Measurements from ENCODE around the gene SMARCC2.
"Not testable (repeated sequence)": the region's sequence is repeated elsewhere in the genome, so short reads cannot be mapped to it uniquely, and the experiment has no call there.

SMARCC2 gene

DNA sequence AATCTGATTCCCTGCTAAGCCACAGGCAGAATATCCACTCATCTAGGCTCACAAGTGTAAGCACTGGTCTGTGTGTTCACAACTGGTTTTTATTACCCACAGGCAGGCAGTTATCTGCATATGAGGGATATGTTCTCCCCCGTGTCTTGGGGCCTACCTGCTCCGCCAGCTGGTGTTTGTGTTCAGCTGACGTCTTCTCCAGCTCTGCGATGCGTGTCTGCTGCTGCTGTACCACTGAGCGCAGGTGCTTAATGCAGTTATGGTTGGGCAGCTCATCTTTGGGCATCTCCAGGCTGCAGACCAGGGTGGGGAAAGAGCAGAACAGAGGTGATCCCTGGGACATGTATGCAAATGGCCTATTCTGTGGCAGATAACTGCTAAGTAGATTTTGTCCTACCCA, 18.7 kb upstream of the SMARCC2 start:
- DNase-seq (ENCODE audit: low spot score): no peak

DNA sequence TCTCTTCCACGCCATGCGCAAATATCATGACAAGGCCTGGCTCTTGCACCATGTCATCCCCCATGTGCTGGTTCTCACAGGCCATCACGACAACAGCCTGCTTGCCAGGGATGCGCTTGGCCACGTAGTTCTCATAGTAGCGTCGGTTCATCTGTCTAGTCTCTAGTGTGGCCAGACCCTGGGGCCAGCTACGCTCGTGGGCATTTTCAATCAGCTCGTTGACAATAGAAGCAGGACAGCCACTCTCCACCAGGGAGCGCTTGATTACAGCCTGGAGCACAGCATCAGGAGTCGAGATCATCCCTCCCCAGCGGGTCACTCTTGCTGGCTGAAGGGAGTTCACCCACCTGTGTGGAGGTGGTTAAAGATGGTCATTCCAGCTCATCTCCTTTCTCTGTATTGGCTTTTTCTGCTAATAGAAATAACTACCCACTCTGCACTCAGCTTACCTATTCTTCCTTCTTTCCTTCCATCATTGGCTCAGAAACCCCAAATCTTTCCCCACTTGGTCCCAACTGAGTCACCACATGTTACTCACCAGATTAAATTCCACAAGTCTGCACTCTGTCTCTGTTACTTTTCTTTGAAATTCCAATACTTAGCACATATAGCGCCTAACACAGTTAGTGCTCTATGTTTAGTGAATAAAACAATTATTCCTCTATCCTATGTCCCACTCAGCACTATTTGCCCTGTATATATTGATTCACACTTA, 17.3 kb upstream of the SMARCC2 start:
- DNase-seq (ENCODE audit: low spot score): no peak

DNA sequence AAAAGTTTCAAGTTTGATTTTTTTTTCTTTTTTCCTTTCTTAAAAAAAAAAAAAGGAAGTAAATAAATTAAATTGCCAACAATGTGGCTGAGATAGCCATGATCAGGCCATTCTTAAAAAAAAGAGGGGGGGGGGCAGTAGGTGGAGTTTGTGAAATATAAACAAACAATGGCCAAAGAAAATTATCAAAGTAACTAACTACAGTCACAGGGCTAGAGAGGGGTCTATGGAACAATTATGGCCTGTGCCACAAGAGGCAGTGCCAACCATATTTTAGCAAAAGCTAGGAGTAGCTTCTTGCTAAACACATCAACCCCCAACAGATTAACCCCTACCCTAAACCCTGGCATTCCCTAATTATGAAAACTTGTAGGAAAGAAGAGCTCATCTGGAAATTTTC, 16.2 kb upstream of the SMARCC2 start:
- DNase-seq (ENCODE audit: low spot score): no peak

DNA sequence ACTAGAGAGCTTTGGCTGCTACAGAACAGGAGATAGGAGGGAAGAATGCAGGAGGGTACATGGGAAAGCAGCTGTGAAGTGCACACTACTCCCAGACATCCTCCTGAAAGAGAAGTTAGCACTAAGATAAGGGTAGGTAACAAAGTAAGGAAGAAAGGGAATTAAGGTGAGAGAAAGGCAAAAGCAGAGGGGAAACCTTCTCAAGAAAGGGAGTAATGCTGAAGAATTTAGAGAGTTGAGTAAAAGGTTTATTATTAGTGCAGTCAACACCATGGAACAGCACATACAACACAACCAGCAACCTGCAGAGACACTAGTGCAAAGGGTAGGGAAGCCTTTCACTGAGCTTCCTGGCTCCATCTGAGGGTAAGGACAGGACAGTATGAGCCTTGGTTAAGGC, 15.0 kb upstream of the SMARCC2 start:
- DNase-seq (ENCODE audit: low spot score): no peak

DNA sequence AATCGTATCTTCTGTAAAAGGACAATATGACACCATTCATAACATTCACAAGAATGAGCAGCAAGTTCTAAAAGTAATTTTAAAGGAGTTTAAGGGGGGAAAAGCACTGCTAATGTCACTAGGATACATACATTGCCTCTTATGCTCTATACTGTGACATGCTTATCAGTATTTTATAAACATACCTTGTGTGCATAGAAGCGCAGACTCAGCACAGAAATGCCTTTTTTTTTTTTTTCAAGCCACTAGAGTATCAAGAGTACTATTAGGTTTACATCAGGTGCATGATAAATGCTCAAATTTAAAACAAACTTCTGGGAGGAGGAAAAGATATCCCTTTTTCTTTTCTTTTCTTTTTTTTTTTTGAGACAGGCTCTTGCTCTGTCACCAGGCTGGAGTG, 13.6 kb upstream of the SMARCC2 start:
- no peak for DNase-seq (ENCODE audit: low spot score)

DNA sequence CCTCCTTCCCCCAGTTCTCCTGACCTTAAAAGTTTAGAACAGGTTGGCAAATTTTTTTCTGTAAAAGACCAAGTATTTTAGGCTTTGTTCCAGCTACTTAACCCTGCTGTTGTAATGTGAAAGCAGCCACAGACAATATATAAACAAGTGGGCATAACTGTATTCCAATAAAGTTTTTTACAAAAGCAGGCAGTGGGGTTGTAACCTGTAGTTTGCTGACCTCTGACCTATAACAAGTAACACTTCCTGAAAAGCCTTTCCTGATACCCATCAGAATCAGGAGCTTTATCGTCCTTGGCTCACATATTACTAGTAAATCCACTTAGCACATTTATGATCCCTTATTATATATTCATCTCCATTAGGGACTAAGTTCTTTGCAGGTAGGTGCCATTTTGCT, 13.1 kb upstream of the SMARCC2 start:
- no peak for DNase-seq (ENCODE audit: low spot score)

DNA sequence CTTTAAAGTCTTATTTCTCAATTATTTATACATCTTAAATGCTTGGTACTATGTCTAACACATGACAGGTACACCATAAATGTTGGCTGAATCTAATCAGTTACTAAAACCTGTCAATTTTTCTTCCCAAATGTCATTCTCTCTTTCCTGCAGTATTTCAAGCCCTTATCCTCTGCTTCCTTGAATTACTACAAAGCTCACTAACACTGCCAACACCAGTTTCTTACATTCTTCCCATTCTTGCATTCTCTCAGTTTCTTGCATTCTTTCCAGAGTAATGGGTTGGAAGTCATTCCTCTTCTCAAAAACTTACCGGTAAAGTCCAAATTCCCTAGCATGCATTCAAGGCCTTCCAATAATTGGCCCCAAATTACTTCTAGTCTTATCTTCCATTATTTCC, 9.6 kb upstream of the SMARCC2 start:
- DNase-seq (ENCODE audit: low spot score): no peak

DNA sequence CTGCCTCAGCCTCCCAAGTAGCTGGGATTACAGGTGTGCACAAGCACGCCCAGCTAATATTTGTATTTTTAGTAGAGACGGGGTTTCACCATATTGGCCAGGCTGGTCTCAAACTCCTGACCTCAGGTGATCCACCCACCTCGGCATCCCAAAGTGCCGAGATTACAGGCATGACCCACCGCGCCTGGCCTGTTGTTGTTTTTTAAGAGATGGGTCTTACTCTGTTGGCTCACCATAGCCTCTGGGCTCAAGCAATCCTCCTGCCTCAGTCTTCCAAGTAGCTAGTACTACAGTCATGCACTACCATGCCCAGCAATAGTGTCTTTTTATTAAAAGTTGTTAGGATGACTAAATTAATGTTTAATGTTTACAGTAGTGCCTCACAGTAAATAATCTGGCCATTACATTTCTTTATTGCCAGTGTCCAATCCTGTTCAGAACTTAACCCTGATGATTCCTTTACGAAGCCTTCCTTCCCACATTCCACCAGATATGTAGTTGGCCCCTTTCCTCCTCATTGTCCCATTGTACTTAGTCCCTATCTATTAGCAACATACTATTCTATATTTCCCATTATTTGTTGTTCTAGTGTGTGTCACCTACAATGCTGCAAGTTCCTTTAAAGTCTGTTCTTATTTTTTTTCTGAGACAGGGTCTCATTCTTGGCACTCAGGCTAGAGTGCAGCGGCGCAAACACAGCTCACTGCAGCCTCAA, 8.8 kb upstream of the SMARCC2 start:
- no peak for DNase-seq (ENCODE audit: low spot score)

DNA sequence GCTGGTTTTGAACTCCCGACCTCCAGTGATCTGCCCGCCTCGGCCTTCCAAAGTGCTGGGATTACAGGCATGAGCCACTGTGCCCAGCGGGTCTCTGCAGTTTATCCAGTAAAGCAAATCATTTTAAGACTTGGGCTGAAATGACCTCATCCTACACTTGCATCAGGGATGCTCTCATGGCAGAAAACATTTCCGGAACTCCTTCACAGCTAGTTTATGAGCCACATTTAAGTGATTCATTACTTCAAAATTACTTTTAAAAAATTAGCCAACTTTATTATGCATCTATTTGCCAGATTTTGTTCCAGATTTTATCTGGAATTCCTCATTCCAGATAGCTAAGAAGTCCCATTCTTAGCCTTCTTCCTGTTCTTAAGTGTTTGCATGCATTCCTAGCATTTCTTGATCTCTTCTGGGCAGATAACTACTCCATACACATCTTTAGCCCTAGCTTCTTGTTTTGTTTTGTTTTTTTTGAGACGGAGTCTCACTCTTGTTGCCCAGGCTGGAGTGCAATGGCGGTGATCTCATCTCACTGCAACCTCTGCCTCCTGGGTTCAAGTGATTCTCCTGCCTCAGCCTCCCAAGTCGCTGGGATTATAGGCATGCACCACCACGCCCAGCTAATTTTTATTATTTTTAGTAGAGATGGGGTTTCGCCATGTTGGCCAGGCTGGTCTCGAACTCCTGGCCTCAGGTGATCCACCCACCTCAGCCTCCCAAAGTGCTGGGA, 7.7 kb upstream of the SMARCC2 start:
- not testable (repeated sequence) for DNase-seq (ENCODE audit: low spot score)

DNA sequence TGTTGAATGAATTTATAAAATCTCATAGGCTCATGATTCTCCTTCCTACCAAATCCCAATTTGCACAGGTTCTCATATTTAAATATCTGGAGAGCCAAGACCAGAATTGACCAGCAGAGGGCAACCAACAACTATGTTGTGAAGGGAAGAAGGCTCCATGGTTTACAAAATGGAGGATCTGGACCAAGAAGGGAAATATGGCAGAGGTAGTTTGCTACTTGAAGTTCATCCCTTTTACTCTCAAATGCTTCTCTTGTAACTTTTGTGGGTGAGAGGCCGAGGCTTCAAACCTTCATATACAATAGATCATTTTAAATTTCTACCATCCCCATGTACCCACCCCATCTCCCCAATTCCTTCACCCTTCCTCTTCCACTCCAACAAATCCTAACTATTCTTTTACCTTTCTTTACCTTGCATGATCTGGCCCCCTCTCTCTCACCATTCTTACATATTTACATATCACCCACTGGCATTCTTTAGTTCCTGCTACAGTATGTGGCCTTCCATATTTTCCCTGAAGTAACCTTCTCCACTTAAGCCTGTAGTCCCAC, 3.8 kb upstream of the SMARCC2 start:
- peak; percentile 71 for DNase-seq (ENCODE audit: low spot score)

DNA sequence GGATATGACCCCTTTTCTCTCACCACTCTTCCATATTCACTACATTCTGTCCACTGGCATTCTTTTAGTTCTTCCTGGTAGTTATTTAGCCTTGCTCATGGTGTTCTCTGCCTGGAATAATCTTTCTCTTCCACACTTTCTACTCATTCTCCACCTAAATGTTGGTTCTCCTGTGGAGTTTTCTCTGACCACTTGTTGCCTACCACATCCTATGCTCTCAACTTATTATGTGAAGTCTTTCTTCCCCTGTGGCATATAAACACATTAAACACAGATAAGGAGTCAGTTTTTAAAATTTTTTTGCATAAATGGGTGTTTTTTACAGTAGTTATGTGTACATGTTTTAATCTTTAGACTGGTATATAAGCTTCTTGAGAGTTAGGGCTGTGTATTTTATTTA, 3.3 kb upstream of the SMARCC2 start:
- no peak for DNase-seq (ENCODE audit: low spot score)

DNA sequence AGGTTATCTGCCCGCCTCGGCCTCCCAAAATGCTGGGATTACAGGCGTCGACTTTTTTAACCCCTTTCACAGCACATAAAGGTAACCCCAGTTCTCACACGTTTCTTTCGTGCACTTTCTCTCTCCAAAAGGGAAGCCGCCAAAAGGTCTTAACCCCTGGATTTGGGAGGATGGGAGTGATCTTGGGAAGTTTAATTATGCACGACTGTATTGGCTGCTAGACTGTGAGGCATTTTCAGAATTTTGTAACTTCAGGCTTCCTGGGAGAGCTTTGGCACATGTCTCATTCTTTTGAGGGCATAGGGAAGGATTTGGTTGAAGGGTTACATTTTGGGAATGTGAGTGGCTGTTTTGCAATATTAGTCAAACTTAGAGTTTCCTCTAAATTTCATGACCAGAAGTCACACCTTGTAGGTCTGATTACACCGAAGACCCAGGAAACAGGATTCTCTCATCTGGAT, 1.4 kb upstream of the SMARCC2 start:
- no peak for DNase-seq (ENCODE audit: low spot score)

DNA sequence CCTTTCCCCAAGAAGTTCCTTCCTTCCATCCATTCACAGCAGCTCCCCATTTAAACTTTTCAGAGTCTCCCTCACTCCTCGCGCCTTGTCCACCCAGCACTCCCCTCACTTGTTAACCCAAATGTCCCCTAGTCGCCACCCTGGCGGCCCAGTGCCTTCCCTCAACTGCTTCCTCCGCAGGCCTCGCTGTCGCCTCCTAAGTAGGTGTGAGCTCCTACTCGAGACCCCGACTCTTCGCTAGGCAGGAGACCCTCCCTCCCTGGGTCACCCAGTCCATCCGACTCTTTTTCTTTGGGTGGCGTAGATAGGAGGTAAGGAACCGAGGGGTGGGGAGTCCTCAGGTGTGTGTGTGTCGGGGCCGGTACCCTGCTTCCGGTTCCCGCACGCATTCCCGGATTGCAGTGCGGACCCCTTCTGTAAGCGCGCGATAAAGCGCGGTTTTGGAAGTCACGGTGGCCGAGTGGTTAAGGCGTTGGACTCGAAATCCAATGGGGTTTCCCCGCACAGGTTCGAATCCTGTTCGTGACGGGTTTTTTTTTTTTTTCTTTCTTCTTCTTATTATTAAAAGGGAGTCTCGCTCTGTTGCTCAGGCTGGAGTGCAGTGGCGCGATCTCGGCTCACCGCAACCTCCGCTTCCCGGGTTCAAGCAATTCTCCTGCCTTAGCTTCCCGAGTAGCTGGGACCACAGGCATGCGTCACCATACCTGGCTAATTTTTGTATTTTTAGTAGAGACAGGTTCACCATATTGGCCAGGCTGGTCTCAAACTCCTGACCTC, 823 bp upstream of the SMARCC2 start:
- DNase-seq (ENCODE audit: low spot score): peak; percentile 69

DNA sequence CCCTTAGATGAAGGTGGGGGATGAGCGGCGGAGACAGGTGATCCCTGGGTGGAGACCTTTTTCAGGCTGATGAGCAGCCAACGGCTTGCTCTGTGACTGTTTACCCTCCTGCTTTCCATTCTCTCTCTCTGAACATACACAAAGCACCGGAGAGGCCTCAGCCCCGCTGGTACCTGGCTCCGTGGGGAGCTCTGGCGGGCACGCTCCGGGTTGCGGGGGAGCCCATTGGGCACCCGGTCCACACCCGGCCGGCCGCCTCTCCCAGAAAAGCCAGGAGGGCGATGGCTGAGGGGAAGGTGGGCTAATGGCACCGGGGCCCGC, 545 bp downstream of the SMARCC2 start:
- no peak for DNase-seq (ENCODE audit: low spot score)

DNA sequence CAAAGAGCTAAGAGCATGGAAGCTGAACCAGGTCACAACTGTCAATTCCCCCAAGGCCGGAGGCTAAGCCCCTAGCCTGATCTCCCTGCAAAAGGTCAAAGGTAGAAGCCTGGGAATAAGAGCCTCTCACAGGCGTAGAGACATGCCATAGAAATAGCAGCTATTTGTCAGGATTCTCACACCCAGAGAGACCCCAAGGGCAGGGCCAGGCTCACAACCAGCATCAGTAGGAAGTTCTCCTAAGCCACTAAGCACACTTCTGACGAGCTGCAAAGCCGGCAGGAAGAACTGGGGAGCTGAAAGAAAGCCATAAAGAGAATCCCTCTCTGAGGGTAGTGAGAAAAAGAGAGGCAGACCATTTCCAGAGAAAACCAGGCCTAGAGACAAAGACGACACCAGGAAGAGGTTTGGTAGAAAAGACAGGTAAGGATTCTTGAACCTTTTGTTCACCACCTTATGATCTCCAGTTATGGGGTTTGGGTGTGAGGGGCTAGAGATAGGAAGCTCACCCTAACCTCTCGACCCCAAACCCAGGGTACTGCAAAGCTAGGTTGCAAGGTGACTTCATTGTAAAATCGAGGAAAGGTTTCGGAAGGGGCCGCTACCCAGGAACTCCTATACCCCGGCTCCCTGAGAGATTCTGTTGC, 1.0 kb downstream of the SMARCC2 start:
- no peak for DNase-seq (ENCODE audit: low spot score)

DNA sequence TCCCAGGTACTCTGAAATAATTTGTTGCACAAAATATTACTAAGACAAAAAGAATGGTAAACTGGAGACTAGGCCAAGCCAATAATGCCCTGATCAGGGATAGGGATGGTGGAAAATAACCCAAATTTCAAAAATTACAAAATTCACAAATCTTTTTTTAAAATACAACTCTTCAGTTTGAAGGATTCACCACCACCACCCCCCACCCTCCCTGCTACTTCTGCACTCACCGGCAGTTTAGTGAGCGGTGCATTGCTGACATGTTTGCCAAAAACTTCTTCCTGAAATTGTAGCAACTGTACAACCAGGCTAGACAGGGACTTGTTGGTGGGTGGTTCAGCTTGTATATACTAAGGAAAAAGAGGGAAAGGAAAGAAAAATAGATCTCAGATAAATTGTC, 2.3 kb downstream of the SMARCC2 start:
- no peak for DNase-seq (ENCODE audit: low spot score)

DNA sequence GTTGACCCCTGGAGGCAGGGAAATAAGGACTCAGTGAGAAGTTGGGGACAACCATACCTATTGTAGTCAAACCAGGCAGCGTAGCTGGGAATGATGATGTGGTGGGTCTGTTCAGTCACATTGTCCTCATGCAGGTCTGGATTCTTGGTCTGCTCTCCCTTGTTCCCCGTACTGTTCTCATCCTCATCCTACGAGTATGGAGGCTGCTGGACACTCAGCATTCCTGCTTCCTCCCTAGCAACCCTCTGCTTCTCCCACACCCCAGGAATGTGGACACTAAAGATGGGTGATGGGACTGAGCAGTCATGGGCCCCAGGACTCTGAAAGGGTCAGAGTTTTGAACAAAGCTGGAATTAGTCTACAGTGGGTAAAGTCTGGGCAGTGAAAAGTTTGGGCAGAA, 10.9 kb downstream of the SMARCC2 start:
- DNase-seq (ENCODE audit: low spot score): no peak

DNA sequence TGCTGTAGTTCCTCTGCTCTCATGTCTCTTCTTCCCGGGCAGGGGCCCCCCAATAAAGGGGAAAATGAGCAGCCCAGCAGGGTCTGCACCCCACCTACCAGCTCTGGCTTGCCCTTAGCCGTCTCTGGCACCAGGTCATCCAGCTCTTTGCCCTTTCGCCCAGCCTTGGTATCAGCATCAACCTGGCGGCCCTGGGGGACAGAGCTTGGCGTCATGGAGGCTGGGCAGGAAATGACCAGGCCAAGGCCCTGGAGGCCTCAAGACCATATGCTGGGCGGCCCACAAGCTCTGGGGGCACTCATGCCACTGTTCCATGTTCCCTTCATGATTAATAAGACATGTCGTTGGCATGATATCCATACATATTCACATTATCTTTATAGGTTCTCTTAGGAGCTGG, 16.4 kb downstream of the SMARCC2 start:
- no peak for DNase-seq (ENCODE audit: low spot score)

DNA sequence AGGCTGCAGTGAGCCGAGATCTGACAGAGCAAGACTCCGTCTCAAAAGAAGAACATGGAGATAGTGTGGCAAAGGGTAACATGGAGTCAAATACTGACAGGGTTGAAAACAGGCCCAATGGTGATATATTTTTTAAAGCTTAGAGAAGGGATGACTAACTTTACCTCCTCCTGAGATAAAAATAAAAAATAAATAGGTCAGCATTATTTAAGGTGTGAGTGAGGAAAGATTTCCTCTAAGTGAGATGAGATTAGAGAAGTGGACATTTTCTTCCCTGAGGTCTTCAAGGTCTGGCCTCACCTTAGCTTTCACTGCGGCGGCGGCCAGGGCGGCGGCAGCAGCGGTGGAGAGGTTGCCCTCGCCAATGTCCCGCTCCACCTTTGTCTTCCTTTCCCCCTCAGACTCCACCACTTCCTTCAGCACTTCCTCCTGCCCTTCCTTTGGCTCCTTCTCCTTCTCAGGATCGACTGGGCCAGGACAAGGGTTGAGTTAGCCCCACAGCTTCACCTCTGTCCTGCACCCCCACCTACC, 20.0 kb downstream of the SMARCC2 start:
- DNase-seq (ENCODE audit: low spot score): no peak

DNA sequence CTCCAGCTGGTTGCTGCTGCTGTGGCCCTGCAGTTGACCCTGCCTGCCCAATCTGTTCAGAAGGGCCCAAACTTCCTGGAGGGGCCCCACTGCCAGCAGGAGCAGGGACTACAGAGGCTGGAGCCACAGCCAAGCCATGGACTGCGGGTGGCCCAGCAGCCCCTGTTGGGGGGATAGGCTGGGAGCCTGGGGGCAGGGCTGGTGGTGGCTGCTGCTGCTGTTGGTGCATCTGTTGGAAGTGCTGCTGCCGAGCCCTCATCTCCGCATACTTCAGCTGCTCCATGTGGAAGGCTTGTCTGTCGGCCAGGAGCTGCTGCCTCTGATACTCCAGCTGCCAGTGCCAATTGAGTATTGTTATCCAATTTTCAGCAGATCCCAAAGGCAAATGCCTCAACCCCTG, 23.9 kb downstream of the SMARCC2 start:
- no peak for DNase-seq (ENCODE audit: low spot score)

DNA sequence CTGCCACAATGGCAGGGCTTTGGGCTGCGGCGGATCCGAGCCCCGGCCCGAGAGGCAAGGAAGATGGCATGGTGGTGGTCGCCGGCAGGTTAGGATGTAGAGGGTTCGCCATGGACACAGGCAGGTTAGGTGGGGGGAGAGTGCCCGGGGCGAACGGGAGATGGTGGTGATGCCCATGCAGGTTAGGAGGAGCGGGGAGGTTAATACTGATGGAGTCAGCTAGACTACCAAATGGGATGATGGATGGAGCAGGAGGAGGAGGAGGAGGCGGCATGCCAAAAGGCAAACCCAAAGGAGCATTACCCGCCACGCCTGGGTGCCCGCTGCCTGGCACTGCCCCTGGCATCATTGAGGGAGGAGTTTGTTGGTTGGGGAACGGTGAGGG, 24.9 kb downstream of the SMARCC2 start:
- DNase-seq (ENCODE audit: low spot score): no peak
